K562 treated with DMSO at 1 percent for 4 hours (cell line): ENCODE results near the gene KRT36. TPM values are rescaled to one million over a fixed set of nuclear protein-coding genes. Genes with fewer than 3 reads are reported as not detected.

Experiments used
- total RNA-seq: library from RNA; unstranded; fragments of 300-600 nt; gene quantifications from 2 replicates; pipeline ENCODE4 v1.2.3, GENCODE V29; 2022; ENCODE audit not compliant: insufficient read depth

KRT36 gene
- not detected in 2 replicates for total RNA-seq

DNA sequence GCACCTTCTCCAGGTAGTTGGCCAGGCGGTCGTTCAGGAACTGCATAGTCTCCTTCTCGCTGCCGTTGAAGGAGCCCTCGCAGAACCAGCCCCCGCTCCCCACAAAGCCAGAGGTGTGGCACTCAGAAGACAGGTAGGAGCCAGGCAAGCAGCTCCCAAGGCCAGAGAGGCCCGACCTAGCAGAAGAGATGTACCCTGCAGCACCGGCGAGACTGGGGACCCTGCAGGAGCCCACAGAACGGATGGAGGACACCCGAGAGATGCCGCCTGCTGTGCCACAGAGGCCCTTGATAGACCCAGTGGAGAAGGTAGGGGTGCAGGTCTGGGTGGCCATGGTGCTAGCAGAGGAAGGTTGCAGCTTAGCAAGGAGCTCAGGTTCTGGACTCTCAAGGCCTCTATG, at the start of gene KRT36:
TSS of gene KRT36 (minus strand) at position 380 of the 400 bp plus-strand sequence. CDS start at position 334, 46 bp downstream.

DNA sequence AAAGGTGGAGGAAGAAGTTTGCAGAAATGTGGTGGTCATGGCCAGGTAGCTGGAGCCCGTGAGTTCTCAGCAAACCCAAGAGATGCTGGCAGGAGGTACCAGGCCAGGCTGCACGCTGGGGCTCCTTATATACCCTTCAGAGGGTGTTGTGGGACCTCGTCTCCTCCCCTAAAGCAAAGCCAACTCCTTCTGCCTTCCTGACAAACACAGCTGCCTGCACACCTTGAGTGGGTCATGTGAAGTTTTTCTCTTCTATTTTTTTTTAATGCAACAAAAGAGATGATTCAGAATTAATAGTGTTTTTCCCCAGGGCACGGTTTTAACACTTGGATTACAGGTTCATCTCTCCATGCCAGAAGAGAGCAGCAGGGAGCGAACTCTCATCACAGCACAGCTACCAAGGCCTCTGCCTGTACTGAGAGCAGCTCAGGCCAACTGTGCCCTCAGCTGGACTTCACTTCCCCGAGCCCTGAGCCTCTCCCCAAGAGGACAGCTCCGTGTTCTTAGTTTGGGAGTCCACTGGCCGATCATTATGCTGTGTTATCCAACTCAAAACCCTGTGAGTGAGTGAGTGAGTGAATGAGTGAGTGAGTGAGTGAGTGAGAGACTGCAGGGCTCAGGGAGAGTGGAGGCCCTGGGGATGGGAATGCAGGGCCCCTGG, 29.2 kb upstream of the KRT36 start, which contains the start of gene KRT15:
TSS of gene KRT15 (minus strand) at position 102 of the 661 bp plus-strand sequence. CDS start at position 39, 63 bp downstream.

DNA sequence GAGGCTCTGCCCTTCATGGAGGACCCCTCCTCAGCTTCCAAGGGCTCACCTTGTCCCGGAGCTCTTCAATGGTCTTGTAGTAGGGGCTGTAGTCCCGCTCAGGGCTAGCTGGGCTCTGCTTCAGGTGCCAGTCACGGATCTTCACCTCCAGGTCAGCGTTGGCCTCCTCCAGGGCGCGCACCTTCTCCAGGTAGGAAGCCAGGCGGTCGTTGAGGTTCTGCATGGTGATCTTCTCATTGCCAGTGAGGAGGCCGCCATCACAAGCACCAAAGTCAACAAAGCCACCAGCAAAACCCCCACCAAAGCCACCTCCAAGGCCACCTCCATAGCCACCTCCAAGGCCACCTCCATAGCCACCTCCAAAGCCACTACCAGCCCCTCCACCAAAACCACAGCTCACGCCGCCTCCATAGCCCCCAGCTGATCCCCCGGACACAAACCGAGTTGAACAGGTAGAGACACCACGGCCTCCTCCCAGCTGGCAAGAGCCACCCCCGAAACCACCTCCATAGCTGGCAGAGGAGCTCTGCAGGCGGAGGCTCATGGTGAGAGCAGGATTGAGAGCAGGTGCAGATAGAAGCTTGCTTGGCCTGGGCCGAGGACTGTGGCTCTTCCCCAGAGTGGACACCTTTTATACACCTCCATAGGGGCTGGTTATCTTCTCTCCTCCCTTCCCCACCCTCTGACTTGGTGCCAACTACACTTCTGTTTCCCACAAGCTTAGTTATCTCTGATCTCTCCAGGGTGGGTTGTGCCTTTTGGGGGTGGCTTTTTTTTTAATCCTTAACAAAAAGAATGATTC, 15.5 kb upstream of the KRT36 start, which contains the start of gene KRT13:
TSS of gene KRT13 (minus strand) at position 606 of the 802 bp plus-strand sequence. CDS start at position 544, 62 bp downstream.

DNA sequence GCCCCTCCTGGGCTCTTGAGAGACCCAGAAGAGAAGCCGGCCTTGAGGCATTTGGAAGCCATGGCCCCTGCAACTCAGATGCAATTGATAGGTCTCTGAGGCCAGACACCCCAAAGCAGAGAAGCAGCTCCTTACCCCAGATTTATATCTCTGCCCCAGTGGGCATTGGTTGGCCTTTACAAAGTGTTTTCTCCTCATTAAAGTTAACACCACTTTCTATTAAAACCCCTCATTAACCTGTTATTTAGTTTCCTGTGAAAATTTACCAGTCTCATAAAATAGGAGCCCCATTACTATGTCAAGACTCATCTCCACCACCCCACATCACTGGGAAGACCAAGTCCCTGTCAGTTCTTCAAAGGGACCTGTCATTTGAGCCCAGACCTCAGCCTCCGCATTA, 8.7 kb downstream of the KRT36 start, which contains the start of gene KRT35:
TSS of gene KRT35 (minus strand) at position 116 of the 400 bp plus-strand sequence. CDS start at position 62, 54 bp downstream.

DNA sequence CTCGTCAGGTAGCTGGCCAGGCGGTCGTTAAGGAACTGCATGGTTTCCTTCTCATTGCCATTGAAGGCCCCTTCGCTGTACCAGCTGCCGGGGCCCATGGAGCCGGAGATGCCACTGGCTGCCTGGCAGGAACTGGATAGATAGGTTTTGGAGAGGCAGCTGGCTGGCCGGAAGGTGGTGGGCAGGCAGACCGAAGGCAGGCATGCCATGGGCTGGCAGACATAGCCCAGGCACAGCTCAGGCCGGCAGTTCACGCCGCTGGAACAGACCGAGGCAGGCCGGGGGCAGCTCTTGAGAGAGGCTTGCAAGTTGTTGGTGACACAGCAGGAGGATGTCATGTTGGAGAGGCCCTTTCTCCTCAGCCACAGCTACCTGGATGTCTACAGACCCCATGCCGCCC, 22.7 kb downstream of the KRT36 start, which contains the start of gene KRT32:
TSS of gene KRT32 (minus strand) at position 399 of the 400 bp plus-strand sequence. CDS start at position 338, 61 bp downstream.

DNA sequence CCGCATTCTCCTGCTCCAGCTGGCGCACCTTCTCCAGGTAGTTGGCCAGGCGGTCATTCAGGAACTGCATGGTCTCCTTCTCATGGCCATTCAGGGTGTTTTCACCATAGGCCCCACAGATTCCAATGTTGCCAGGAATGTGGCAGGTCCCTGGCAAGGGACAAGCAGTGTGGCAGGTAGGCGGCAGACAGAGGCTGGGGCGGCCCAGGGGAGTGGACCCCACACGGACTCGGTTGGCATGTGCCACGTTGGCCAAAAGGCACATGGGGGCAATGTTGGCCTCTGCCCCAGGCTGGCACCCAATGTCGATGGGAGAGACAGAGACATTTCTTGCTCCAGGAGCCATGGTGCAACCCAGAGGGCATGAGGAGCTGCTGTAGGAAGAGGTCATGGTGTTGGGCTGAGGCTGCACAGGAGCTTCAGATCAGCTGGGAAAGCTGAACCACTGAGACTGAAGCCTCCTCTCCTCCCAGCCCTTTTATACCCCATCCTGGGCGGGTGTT, 49.1 kb downstream of the KRT36 start, which contains the start of gene KRT38:
TSS of gene KRT38 (minus strand) at position 453 of the 503 bp plus-strand sequence. CDS start at position 391, 62 bp downstream.

Other genes with a start within 250 kb of the KRT36 start
- not detected in 2 replicates for gene KRTAP9-4, start 240.2 kb downstream of the KRT36 start, total RNA-seq
- gene KRTAP9-9, start 234.5 kb downstream of the KRT36 start, total RNA-seq: not detected in 2 replicates
- gene KRTAP9-6, start 224.5 kb downstream of the KRT36 start, total RNA-seq: not detected in 2 replicates
- gene KRTAP9-7, start 214.2 kb downstream of the KRT36 start, total RNA-seq: not detected in 2 replicates
- not detected in 2 replicates for gene KRTAP29-1, start 187.1 kb downstream of the KRT36 start, total RNA-seq
- not detected in 2 replicates for gene KRTAP16-1, start 180.6 kb downstream of the KRT36 start, total RNA-seq
- not detected in 2 replicates for gene KRTAP17-1, start 174.2 kb downstream of the KRT36 start, total RNA-seq
- not detected in 2 replicates for gene KRT33A, start 139.1 kb downstream of the KRT36 start, total RNA-seq
- gene KRT33B, start 120.1 kb downstream of the KRT36 start, total RNA-seq: not detected in 2 replicates
- gene KRT34, start 107.6 kb downstream of the KRT36 start, total RNA-seq: not detected in 2 replicates
- gene KRT31, start 92.3 kb downstream of the KRT36 start, total RNA-seq: not detected in 2 replicates
- gene KRT37, start 65.3 kb downstream of the KRT36 start, total RNA-seq: not detected in 2 replicates
- gene KRT38, start 48.9 kb downstream of the KRT36 start, total RNA-seq: not detected in 2 replicates
- gene KRT32, start 22.5 kb downstream of the KRT36 start, total RNA-seq: not detected in 2 replicates
- gene KRT35, start 8.8 kb downstream of the KRT36 start, total RNA-seq: not detected in 2 replicates
- not detected in 2 replicates for gene KRT13, start 15.7 kb upstream of the KRT36 start, total RNA-seq
- gene KRT15, start 29.0 kb upstream of the KRT36 start, total RNA-seq: 1.0 TPM in 1 of 2 replicates, not detected in the other
- 155 and 171 TPM in 2 replicates for gene KRT19, start 38.4 kb upstream of the KRT36 start, total RNA-seq
- not detected in 2 replicates for gene KRT9, start 82.1 kb upstream of the KRT36 start, total RNA-seq
- gene KRT14, start 97.0 kb upstream of the KRT36 start, total RNA-seq: not detected in 2 replicates
- gene KRT16, start 122.9 kb upstream of the KRT36 start, total RNA-seq: not detected in 2 replicates
- not detected in 2 replicates for gene KRT17, start 134.7 kb upstream of the KRT36 start, total RNA-seq
- 1,253 and 1,263 TPM in 2 replicates for gene EIF1, start 199.0 kb upstream of the KRT36 start, total RNA-seq
- gene GAST, start 222.4 kb upstream of the KRT36 start, total RNA-seq: not detected in 2 replicates
- gene HAP1, start 244.7 kb upstream of the KRT36 start, total RNA-seq: not detected in 2 replicates